B cell (primary cell): Measurements from ENCODE around the gene PARVB. TPM values are rescaled to one million over a fixed set of nuclear protein-coding genes. Genes with fewer than 3 reads are reported as not detected.
A peak's percentile ranks its signal among the peaks of the same experiment; 100 is the strongest.

Experiments used
- ATAC-seq: fragments of 200-7000 bp; cut with Tn5 transposase; one replicate; pipeline ENCODE4 v1.10.0; 2021; ENCODE audit warnings: low read depth, mild to moderate bottlenecking, moderate number of reproducible peaks, moderate library complexity
- CTCF ChIA-PET: fragments of 350-600 bp; sonication (Branson Sonifier 250); formaldehyde crosslinking; loops from one replicate; lab custom pipeline; 2021; ENCODE audit warnings: antibody characterized with exemption, inconsistent platforms; lab: Charles Lee
- POLR2A ChIA-PET: fragments of 350-600 bp; sonication (Branson Sonifier 250); formaldehyde crosslinking; loops from one replicate; lab custom pipeline; 2021; ENCODE audit warnings: antibody characterized with exemption; lab: Charles Lee
- DNase-seq: peaks from one replicate; pipeline ENCODE4 v3.0.0; 2013
- H2AFZ ChIP-seq: 2 replicates; pipeline ENCODE4 v1.6.1; 2012; ENCODE audit warnings: mild to moderate bottlenecking, low read depth, low read length; ENCODE audit not compliant: insufficient read depth, poor library complexity, severe bottlenecking
- H3K27ac ChIP-seq, 2 donors: 1 replicate in 1 of 2; 2 replicates in 1 of 2; pipeline ENCODE4 v1.5.1; 2012 to 2013; ENCODE audit warnings: low read length in 2 of 2, mild to moderate bottlenecking in 2 of 2, moderate library complexity in 1 of 2
- H3K27me3 ChIP-seq, 4 experiments: fragments of 200-600 bp in 1 of 4; sonication (generic) in 1 of 4; replicated peaks in 1 of 4; 1 replicate in 2 of 4; 2 replicates in 2 of 4; pipeline versions ENCODE4 v1.6.1 to v1.7.0; 2013 to 2016; ENCODE audit warnings: low read length in 3 of 4, mild to moderate bottlenecking in 2 of 4, mixed read lengths in 1 of 4, moderate library complexity in 1 of 4; ENCODE audit not compliant: insufficient read depth in 4 of 4, control insufficient read depth in 3 of 4; ENCODE audit errors: control extremely low read depth in 1 of 4
- H3K36me3 ChIP-seq, 2 experiments: replicated peaks in 1 of 2; 1 replicate in 1 of 2; 2 replicates in 1 of 2; pipeline versions ENCODE4 v1.6.1 to v1.7.1; 2013; ENCODE audit warnings: low read length in 1 of 2; ENCODE audit not compliant: insufficient read depth in 2 of 2, control insufficient read depth in 1 of 2; ENCODE audit errors: control extremely low read depth in 1 of 2, extremely low read depth in 1 of 2
- H3K4me1 ChIP-seq, 2 donors: fragments of 200-600 bp in 1 of 2; sonication (generic) in 1 of 2; 1 replicate in 1 of 2; 2 replicates in 1 of 2; pipeline versions ENCODE4 v1.5.1 to v1.6.1; 2013 to 2017; ENCODE audit warnings: low read length in 2 of 2; ENCODE audit not compliant: control insufficient read depth in 2 of 2, insufficient read depth in 2 of 2
- H3K4me2 ChIP-seq: replicated peaks from 2 replicates; pipeline ENCODE3; 2012; ENCODE audit warnings: mild to moderate bottlenecking, low read depth, low read length; ENCODE audit not compliant: poor library complexity, severe bottlenecking
- H3K4me3 ChIP-seq, 5 experiments: fragments of 200-600 bp in 1 of 5; sonication (generic) in 1 of 5; 1 replicate in 3 of 5; 2 replicates in 2 of 5; pipeline versions ENCODE4 v1.5.1 to v1.7.0; 2011 to 2016; ENCODE audit warnings: low read length in 4 of 5, mild to moderate bottlenecking in 4 of 5, low read depth in 2 of 5, control low read depth in 1 of 5, moderate library complexity in 1 of 5; ENCODE audit not compliant: insufficient read depth in 1 of 5; ENCODE audit errors: control extremely low read depth in 1 of 5, extremely low read depth in 1 of 5
- H3K79me2 ChIP-seq: fragments of 200-600 bp; sonication (generic); one replicate; pipeline ENCODE4 v1.6.0; 2016; ENCODE audit warnings: low read length; ENCODE audit not compliant: control insufficient read depth, insufficient read depth
- H3K9ac ChIP-seq: fragments of 200-600 bp; sonication (generic); 2 replicates; pipeline ENCODE4 v1.6.1; 2017; ENCODE audit warnings: mild to moderate bottlenecking, low read length, moderate library complexity
- H3K9me3 ChIP-seq, 3 donors: one replicate each; pipeline versions ENCODE4 v1.6.1 to v1.7.1; 2013; ENCODE audit warnings: low read length in 2 of 3; ENCODE audit not compliant: control insufficient read depth in 2 of 3, insufficient read depth in 1 of 3; ENCODE audit errors: control extremely low read depth in 1 of 3
- H4K20me1 ChIP-seq: 2 replicates; pipeline ENCODE4 v1.6.0; 2012; ENCODE audit warnings: mild to moderate bottlenecking, low read length; ENCODE audit not compliant: insufficient read depth, control insufficient read depth, poor library complexity, severe bottlenecking
- H3K27ac Mint-ChIP-seq: one replicate; pipeline ENCODE4 v1.8.0; 2021; ENCODE audit warnings: mixed read lengths
- H3K27me3 Mint-ChIP-seq: one replicate; pipeline ENCODE4 v1.8.0; 2021; ENCODE audit warnings: mixed read lengths
- H3K4me1 Mint-ChIP-seq: one replicate; pipeline ENCODE4 v1.8.0; 2021; ENCODE audit warnings: mixed read lengths
- H3K4me3 Mint-ChIP-seq: one replicate; pipeline ENCODE4 v1.8.0; 2021; ENCODE audit warnings: mixed read lengths
- H3K9me3 Mint-ChIP-seq: one replicate; pipeline ENCODE4 v1.8.0; 2022; ENCODE audit warnings: mixed read lengths; ENCODE audit not compliant: insufficient read depth
- EZH2 ChIP-seq: IDR thresholded peaks from 2 replicates; pipeline ENCODE4 v1.6.1; 2012; ENCODE audit warnings: borderline replicate concordance, low read depth, mild to moderate bottlenecking, moderate library complexity, low read length; ENCODE audit not compliant: insufficient read depth, poor library complexity, severe bottlenecking
- WGBS: methylation state at CpG from one replicate; pipeline ENCODE4 v1.1.5; 2013; ENCODE audit warnings: missing lambda C conversion rate; ENCODE audit not compliant: insufficient coverage; 5-methylcytosine and 5-hydroxymethylcytosine counted together
- intact Hi-C: fragments of 100-400 bp; cut with micrococcal nuclease; formaldehyde crosslinking; loops from one replicate; pipeline ENCODE4 v1.10.0; 2022
- polyA plus RNA-seq: library from polyadenylated mRNA; depleted of rRNA; stranded (reverse); fragments of >200 nt; gene quantifications from 2 replicates; pipeline ENCODE4 v1.2.3, GENCODE V29; 2012
- total RNA-seq, 2 donors: library from RNA; stranded (reverse); fragments of 120-200 nt in 1 of 2; gene quantifications; 1 replicate in 1 of 2; 2 replicates in 1 of 2; pipeline versions ENCODE4 v1.2.3 to v1.2.4, GENCODE V29; 2013 to 2022
- TF ChIP-seq, protein P1 (sequence below): fragments of 200-600 bp; IDR thresholded peaks from one replicate; pipeline ENCODE4 v1.8.0; 2022; ENCODE audit warnings: antibody characterized with exemption, mild to moderate bottlenecking

PARVB gene
- total and polyA plus RNA-seq, 2 donors (not counting 1 experiment from before 2014, with no cell fraction given): 48.0 to 49.4 TPM

DNA sequence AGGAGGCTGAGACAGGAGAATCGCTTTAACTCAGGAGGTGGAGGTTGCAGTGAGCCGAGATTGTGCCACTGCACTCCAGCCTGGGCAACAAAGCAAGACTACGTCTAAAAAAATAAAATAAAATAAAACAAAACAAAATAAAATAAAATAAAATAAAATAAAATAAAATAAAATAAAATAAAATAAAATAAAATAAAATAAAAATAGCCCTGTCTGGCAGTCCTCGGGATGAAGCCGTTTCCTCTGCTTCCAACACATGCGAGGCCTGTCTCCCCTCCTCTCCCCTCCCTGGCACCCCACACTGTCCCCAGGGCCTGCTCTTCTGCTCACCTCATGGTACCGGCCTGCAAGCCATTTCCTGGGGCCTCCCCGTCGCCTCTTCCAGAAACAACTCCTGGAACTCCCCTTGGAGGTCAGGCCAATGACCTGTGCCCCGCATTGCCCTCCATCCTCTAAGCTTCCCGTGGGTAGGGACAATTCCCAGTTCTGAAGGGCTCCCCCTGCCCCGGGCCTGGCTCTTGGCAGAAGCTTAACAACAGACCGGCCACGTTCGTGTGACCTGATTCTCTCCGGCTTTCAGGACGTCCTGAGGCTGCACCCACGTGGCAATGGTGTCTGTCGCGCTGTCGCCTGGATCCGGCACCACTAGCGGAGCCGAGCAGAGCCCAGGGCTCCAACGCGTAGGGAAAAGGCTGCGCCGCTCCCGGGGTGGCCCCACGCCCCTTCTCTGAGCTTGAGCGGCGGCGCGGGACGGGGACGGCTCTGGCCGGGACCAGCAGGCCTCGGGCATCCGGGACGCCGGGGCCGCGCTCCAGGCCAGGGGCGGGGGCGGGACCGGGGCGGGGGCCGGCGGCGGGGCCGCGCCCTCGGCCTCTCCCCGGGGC lies 456 bp upstream of the PARVB start:
- Mint-ChIP-seq H3K27me3 (no peaks in the 10 kb centered on the region), H3K27ac (peak overlapping the region; percentile 95), H3K9me3 (no peaks in the 10 kb centered on the region), H3K4me1 (peaks cover 53% of the 10 kb centered on the region), H3K4me3 (peak overlapping the region; percentile 91)
- no peaks in the 10 kb centered on the region for H3K36me3 ChIP-seq
- POLR2A ChIA-PET: interaction anchor here (0.6 to 1.4 kb wide), 4 partner anchors 25 to 158 kb away, joined by 3 to 6 read pairs (median 4); partner anchors contain the start of gene SAMM50
- CTCF ChIA-PET: interaction anchor here (1.5 to 2.7 kb wide), 7 partner anchors 19 to 61 kb away, joined by 5 to 17 read pairs (median 7); no protein-coding TSS in a partner anchor
- intact Hi-C loops: loop anchor here (2.0 kb wide), 2 partner anchors 69 to 157 kb away; partner anchors contain the start of genes PARVG and SAMM50
- H3K27me3 ChIP-seq: no peaks in the 10 kb centered on the region
- 2% methylated on average over 51 of the region's 54 CpGs for WGBS
- H3K4me3 ChIP-seq: peak overlapping the region; percentile 17 to 75 (median 63)
- peak overlapping the region; percentile 76 to 82 for H3K27ac ChIP-seq
- DNase-seq: peak; percentile 77
- H3K79me2 ChIP-seq: peaks cover 26% of the 10 kb centered on the region
- H2AFZ ChIP-seq: peak overlapping the region; percentile 73
- peak overlapping the region; percentile 71 for H3K9ac ChIP-seq
- H3K9me3 ChIP-seq: no peaks in the 10 kb centered on the region
- no peaks in the 10 kb centered on the region for H4K20me1 ChIP-seq
- H3K4me2 ChIP-seq: peak overlapping the region; percentile 99
- TF ChIP-seq, protein P1, sequence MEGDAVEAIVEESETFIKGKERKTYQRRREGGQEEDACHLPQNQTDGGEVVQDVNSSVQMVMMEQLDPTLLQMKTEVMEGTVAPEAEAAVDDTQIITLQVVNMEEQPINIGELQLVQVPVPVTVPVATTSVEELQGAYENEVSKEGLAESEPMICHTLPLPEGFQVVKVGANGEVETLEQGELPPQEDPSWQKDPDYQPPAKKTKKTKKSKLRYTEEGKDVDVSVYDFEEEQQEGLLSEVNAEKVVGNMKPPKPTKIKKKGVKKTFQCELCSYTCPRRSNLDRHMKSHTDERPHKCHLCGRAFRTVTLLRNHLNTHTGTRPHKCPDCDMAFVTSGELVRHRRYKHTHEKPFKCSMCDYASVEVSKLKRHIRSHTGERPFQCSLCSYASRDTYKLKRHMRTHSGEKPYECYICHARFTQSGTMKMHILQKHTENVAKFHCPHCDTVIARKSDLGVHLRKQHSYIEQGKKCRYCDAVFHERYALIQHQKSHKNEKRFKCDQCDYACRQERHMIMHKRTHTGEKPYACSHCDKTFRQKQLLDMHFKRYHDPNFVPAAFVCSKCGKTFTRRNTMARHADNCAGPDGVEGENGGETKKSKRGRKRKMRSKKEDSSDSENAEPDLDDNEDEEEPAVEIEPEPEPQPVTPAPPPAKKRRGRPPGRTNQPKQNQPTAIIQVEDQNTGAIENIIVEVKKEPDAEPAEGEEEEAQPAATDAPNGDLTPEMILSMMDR: no peak
- TF ChIP-seq EZH2: no peak
- peak; percentile 14 for ATAC-seq
- H3K4me1 ChIP-seq: peaks cover 40 to 50% of the 10 kb centered on the region in 2 donors
